ENCODE results near the gene ARMCX6.

ARMCX6 gene

DNA sequence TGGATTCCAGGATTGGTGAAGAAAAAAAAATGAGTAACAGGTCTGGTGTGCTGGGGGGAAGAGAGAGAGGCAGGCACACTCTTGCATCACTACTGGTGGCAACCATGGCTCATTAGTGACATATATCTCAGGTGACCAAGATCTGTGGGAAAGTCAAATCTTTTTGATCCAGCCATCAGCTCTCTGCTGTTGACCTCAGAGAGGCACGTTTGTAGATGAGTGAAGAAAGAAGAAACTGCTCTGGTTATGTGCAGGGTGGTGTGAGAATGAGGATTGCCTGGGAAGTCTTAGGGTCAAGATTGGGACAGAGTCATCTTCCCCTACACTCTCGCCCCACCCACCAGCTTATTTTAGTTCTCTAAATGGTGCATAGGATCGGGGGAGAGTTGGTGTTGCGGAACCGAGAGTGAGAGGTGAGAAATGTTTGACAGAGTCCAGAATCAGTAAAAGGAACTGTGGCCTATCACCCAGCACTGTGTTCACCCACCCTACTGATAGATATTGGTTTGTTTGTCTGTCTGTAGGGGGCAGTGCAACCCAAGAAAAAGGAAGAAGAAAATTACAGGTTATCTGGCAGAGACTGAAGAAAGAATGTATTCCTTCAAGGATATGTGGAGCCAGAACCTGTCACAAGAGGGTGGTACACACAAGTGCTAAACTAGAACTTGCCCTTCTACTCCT lies 21.9 kb downstream of the ARMCX6 start:
- no peaks in the 10 kb centered on the region for H3K4me1 Mint-ChIP-seq
- H3K36me3 Mint-ChIP-seq (ENCODE audit: low read depth), result no peaks in the 10 kb centered on the region
- no peak overlapping the region for H3K27ac Mint-ChIP-seq
- DNase-seq, result peak; percentile 19
- peaks cover 2% of the 10 kb centered on the region for H3K27me3 Mint-ChIP-seq
- peak; percentile 69 for ATAC-seq
- no peaks in the 10 kb centered on the region for H3K9me3 Mint-ChIP-seq
- no peak overlapping the region for H3K4me3 Mint-ChIP-seq

Measured in activated naive CD8-positive, alpha-beta T cell treated with anti-CD3 and anti-CD28 coated beads, Interleukin-2, amount 50 U/mL, for 24 hours (primary cell).